GM08714 (cell line): ENCODE measurements around the gene RTN1.

Experiments used
- H3K4me3 ChIP-seq: fragments of 200-500 bp; sonication (Bioruptor generic); 2 replicates; pipeline ENCODE4 v1.5.1; 2014; ENCODE audit warnings: mild to moderate bottlenecking, low read length, inconsistent platforms
- ZNF274 ChIP-seq: IDR thresholded peaks from 2 replicates; pipeline ENCODE4 v1.6.1; 2012; ENCODE audit warnings: mild to moderate bottlenecking, low read depth, low read length

The RTN1 gene

GRCh38 chr14:59836116-59836515 is 34.5 kb downstream of the RTN1 start:
- no peak for TF ChIP-seq ZNF274

DNA sequence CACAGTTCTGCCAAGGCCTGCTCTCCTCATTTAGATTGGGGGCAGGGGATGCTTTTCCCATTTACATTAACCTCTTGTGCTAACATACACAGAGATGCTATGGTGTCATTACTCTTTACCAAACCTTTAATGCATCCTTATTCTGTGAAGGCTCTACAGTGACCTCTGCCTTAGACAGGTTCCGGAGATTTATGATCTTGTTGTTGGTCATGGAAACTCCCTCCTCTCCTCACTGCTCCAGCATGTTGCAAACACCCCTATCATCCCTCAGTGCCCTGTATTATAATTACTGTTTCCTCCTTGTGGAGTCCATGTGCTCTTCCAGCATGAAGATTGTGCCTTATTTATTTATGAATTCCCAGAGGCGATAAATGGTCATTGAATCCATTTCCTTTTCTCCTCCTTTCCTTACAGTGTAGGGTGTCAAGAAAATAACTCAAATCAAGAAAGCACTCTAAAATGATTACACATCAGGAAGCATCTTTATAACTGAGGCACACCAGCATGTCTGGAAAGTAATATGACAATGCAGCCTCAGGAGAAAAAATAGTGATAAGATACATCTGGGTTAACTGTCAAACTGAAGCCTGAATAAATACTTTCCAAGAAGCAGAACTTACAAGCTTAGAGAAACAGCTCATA is 37.8 kb downstream of the RTN1 start:
- H3K4me3 ChIP-seq = no peak overlapping the region

More at GRCh38 chr14:59836116-59836515, 34.5 kb downstream of the RTN1 start:
- H3K4me3 ChIP-seq = no peak overlapping the region

DNA sequence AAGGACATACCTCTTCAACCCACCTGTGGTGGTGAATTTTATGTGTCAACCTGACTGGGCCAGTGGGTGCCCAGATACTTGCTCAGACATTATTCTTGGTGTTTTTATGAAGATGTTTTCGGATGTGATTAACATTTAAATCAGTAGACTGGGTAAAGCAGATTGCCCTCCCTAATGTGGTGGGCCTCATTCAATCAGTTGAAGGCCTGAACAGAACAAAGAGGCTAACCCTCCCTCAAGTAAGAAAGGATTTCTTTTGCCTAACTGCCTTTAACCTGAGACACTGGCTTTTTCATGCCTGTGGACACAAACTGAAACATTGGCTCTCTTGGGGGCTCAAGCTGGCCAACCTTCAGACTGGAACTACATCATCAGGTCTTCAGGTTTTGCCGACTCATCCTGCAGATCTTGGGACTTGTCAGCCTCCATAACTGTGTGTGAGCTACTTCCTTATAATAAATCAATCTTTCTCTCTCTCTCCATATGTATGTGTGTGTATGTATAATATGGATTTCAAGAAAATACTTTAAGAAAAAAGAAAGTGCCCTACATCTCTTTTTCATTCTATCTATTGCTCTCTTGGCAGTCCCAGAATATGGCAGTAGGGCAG is 39.4 kb downstream of the RTN1 start:
- TF ChIP-seq ZNF274 = no peak
- H3K4me3 ChIP-seq = no peak overlapping the region

More for the DNA sequence above, 37.8 kb downstream of the RTN1 start:
- TF ChIP-seq ZNF274 = no peak

DNA sequence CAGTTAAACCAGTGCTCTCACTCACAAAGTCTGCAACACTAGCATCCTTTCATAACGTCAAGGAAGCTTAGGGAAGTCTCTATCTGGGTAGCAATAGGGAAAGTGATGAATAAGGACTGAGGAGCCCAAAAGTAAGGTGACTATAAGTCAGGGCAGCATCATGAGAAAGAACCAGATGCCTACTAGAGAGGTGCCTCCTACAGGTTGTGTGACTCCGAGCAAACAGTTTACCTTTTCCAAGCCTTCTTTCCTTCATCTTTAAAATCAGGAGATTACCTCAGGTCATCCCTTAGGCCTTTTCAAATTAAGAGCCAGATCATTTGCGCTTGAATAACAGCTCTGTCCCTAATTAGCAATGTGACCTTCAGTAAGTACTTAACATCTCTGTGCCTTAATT is 40.2 kb downstream of the RTN1 start:
- no peak overlapping the region for H3K4me3 ChIP-seq

GRCh38 chr14:59829469-59830337 is 40.9 kb downstream of the RTN1 start:
- no peak for TF ChIP-seq ZNF274

More for the DNA sequence above, 40.2 kb downstream of the RTN1 start:
- no peak for TF ChIP-seq ZNF274

GRCh38 chr14:59828276-59828675 is 42.3 kb downstream of the RTN1 start:
- no peak overlapping the region for H3K4me3 ChIP-seq
- TF ChIP-seq ZNF274 = no peak

More at GRCh38 chr14:59829469-59830337, 40.9 kb downstream of the RTN1 start:
- no peak overlapping the region for H3K4me3 ChIP-seq

DNA sequence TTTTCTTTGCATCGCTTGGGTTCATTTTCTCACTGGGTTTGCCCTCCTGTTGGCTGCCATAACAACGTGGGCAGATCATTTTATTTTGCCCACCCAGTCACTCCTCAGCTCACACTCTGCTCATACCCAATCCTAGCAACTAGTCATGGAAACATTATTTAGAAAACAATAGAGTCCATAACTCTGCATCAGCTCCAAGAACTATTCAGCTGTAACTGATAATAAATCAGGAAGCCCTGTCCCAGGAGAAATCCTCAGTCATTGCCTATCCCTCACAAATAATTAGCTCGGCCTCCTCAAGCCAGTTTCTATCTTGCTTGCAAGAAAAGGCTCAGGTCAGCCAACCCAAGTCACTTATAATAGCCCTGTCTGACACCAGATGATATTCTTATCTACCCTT is 43.2 kb downstream of the RTN1 start:
- no peak for TF ChIP-seq ZNF274
- H3K4me3 ChIP-seq = no peak overlapping the region

GRCh38 chr14:59826150-59826549 is 44.4 kb downstream of the RTN1 start:
- no peak for TF ChIP-seq ZNF274
- H3K4me3 ChIP-seq = no peak overlapping the region

DNA sequence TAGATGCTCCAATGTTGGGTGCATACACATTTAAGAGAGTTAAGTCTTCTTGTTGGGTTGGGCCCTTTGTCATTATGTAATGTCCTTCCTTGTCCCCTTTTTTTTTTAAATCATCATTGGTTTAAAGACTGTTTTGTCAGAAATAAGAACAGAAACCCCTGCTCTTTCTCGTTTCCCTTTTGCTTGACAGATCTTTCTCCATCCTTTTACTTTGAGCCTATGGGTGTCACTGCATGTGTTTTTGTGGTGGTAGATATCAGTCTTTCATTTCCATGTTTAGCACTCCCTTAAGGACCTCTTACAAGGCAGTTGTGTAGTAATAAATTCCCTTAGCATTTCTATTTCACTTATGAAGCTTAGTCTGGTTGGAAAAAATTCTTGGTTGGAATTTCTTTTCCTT is 47.4 kb downstream of the RTN1 start:
- H3K4me3 ChIP-seq = no peak overlapping the region
- TF ChIP-seq ZNF274 = no peak

DNA sequence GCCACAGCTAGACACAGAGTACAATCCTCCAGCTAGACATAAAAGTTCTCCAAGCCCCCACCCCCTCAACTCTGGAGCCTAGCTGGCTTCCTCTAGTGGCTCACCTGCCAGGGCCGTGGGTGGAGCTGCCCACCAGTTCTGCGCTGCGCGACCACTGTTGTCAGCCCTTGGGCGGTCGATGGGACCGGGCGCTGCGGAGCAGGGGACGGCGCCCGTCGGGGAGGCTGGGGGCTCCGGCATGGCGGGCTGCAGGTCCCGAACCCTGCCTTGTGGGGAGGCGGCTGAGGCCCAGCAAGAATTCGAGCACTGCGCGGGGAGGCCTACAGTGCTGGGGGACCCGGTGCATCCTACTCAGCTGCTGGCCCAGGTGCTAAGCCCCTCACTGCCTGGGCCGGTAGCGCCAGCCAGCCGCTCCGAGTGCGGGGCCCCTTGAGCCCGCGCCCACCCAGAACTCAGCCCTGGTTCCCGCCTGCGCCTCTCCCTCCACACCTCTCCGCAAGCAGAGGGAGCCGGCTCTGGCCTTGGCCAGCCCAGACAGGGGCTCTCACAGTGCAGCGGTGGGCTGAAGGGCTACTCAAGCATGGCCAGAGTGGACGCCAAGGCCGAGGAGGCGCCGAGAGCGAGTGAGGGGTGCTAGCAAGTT is 51.0 kb downstream of the RTN1 start:
- TF ChIP-seq ZNF274 = no peak
- no peak overlapping the region for H3K4me3 ChIP-seq

GRCh38 chr14:59816941-59817340 is 53.6 kb downstream of the RTN1 start:
- TF ChIP-seq ZNF274 = no peak
- no peak overlapping the region for H3K4me3 ChIP-seq

DNA sequence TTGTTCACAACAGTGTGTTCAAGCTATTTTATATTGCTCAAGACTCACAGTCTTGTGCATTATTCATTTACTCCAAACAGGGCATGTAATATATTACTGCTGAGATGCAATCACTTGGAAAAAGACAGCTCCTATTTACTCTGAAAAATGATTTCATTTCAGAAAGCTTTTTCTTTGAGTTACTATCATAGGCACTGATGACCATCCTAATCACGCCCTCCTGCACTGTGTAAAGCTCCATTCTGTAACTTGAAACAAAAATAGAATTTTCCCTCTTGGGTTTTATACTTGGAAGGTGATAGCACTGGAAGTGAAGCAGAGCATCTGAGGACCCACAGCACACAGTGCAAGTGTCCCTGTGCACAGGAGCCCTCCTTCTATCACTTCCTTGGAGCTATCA is 55.6 kb downstream of the RTN1 start:
- H3K4me3 ChIP-seq = no peak overlapping the region
- TF ChIP-seq ZNF274 = no peak

- H3K4me3 ChIP-seq = no peak overlapping the region
- no peak for TF ChIP-seq ZNF274
These were observed 58.8 kb downstream of the RTN1 start for GRCh38 chr14:59811815-59812214.

DNA sequence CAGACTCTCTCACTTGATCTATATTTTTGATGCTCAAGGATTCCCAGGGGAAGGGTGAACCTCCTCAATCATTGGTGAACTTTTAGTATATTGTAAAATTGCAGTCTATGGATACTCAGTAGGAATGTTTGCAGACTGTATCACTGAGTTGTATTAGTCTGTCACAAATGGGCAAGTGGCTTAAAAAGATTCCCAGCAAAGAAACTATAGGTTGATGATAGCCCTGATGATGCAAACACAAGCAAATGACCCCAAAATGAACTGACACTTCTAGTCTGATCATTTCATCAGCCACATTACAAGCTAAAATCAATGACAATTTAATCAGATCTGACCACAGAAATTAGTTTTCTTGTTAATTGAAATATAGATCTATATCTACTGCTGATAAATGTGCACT is 59.5 kb downstream of the RTN1 start:
- TF ChIP-seq ZNF274 = no peak
- H3K4me3 ChIP-seq = no peak overlapping the region
